ENCODE measurements around the gene PLCB4.

DNA sequence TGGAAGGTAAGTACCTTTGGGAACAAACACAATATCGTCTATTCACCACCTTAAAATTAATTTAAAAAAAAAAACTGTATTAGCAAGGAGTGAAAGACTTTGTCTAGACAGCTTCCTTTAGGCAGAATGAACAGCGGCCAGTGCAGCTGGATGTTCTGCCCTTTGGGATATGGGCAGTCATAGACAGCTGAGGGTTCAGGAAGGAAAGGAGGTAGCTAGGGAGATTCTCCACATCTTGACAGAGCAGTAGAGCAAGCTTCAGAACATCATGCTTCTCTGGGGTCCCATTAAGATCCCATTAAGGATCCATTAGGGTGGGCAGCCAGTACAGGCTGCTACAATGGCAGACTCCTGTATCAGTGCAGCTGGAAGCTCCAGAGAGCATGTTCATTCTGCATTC is 46.5 kb upstream of the PLCB4 start:
- TF ChIP-seq, protein P1, sequence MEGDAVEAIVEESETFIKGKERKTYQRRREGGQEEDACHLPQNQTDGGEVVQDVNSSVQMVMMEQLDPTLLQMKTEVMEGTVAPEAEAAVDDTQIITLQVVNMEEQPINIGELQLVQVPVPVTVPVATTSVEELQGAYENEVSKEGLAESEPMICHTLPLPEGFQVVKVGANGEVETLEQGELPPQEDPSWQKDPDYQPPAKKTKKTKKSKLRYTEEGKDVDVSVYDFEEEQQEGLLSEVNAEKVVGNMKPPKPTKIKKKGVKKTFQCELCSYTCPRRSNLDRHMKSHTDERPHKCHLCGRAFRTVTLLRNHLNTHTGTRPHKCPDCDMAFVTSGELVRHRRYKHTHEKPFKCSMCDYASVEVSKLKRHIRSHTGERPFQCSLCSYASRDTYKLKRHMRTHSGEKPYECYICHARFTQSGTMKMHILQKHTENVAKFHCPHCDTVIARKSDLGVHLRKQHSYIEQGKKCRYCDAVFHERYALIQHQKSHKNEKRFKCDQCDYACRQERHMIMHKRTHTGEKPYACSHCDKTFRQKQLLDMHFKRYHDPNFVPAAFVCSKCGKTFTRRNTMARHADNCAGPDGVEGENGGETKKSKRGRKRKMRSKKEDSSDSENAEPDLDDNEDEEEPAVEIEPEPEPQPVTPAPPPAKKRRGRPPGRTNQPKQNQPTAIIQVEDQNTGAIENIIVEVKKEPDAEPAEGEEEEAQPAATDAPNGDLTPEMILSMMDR (IDR thresholded peaks at IDR 0.05; ENCODE audit: insufficient read depth, low read length), result no peak
- TF ChIP-seq POLR2AphosphoS5 (IDR thresholded peaks at IDR 0.05; ENCODE audit: low read depth) (no peak), GABPA (IDR thresholded peaks at IDR 0.05; ENCODE audit: low read depth) (no peak), SPI1 (IDR thresholded peaks at IDR 0.05; ENCODE audit: borderline replicate concordance, low read depth) (no peak)
